K562 treated with DMSO at 1 percent for 24 hours (cell line): ENCODE measurements around the gene PLEKHF1. TPM values are rescaled to one million over a fixed set of nuclear protein-coding genes. Genes with fewer than 3 reads are reported as not detected.

Experiments used
- total RNA-seq: library from RNA; unstranded; fragments of 300-600 nt; gene quantifications from 2 replicates; pipeline ENCODE4 v1.2.3, GENCODE V29; 2022; ENCODE audit warnings: low read depth; ENCODE audit not compliant: insufficient read depth

Gene PLEKHF1
- total RNA-seq, result 77.9 and 83.3 TPM in 2 replicates

GRCh38 chr19:29665215-29665825, at the start of gene PLEKHF1:
Gene PLEKHF1, plus strand, starts transcription at chr19:29665461. Its CDS starts 8,379 bp downstream, at chr19:29673840.

GRCh38 chr19:29714953-29715700, 49.9 kb downstream of the PLEKHF1 start, which contains the start of gene C19orf12:
Gene C19orf12, minus strand, starts transcription at chr19:29715261. Its CDS starts 6,848 bp downstream, at chr19:29708413.

Other genes with a start within 250 kb of the PLEKHF1 start
- gene VSTM2B, start 139.5 kb upstream of the PLEKHF1 start, total RNA-seq, result not detected in 2 replicates
- 78.1 and 85.9 TPM in 2 replicates for gene POP4, start 59.2 kb upstream of the PLEKHF1 start, total RNA-seq
- gene C19orf12, start 49.8 kb downstream of the PLEKHF1 start, total RNA-seq, result 19.1 and 21.2 TPM in 2 replicates
- gene CCNE1, start 146.5 kb downstream of the PLEKHF1 start, total RNA-seq, result 14.6 and 15.6 TPM in 2 replicates